ENCODE measurements around the gene TMEM115.

TMEM115 gene

GRCh38 chr3:50358911-50359759 lies at the start of gene TMEM115:
Gene TMEM115, minus strand, starts transcription at chr3:50359521. Its CDS starts 458 bp downstream, at chr3:50359063.
- DNase-seq (ENCODE audit: low read depth, low spot score): peak; percentile 96

GRCh38 chr3:50408443-50408944 lies 49.2 kb upstream of the TMEM115 start:
- no peak for DNase-seq (ENCODE audit: low read depth, low spot score)

GRCh38 chr3:50406487-50406886 lies 47.2 kb upstream of the TMEM115 start:
- DNase-seq (ENCODE audit: low read depth, low spot score): no peak

GRCh38 chr3:50405249-50405648 lies 45.9 kb upstream of the TMEM115 start:
- no peak for DNase-seq (ENCODE audit: low read depth, low spot score)

GRCh38 chr3:50401978-50402595 lies 42.8 kb upstream of the TMEM115 start:
- no peak for DNase-seq (ENCODE audit: low read depth, low spot score)

- DNase-seq (ENCODE audit: low read depth, low spot score): no peak
Measured at GRCh38 chr3:50396502-50396901, 37.2 kb upstream of the TMEM115 start.

GRCh38 chr3:50395070-50395860 lies 35.9 kb upstream of the TMEM115 start:
- no peak for DNase-seq (ENCODE audit: low read depth, low spot score)

- DNase-seq (ENCODE audit: low read depth, low spot score): no peak
Measured at GRCh38 chr3:50393061-50393460, 33.7 kb upstream of the TMEM115 start.

GRCh38 chr3:50392101-50392715 lies 32.9 kb upstream of the TMEM115 start:
- no peak for DNase-seq (ENCODE audit: low read depth, low spot score)

- no peak for DNase-seq (ENCODE audit: low read depth, low spot score)
Measured at GRCh38 chr3:50390508-50391224, 31.3 kb upstream of the TMEM115 start.

- DNase-seq (ENCODE audit: low read depth, low spot score): no peak
Measured at GRCh38 chr3:50389414-50389767, 30.1 kb upstream of the TMEM115 start.

GRCh38 chr3:50388720-50389413 lies 29.5 kb upstream of the TMEM115 start:
- DNase-seq (ENCODE audit: low read depth, low spot score): no peak

GRCh38 chr3:50388016-50388719 lies 28.8 kb upstream of the TMEM115 start:
- DNase-seq (ENCODE audit: low read depth, low spot score): no peak

- no peak for DNase-seq (ENCODE audit: low read depth, low spot score)
Measured at GRCh38 chr3:50385754-50386153, 26.4 kb upstream of the TMEM115 start.

- DNase-seq (ENCODE audit: low read depth, low spot score): no peak
Measured at GRCh38 chr3:50383750-50384149, 24.4 kb upstream of the TMEM115 start.

- DNase-seq (ENCODE audit: low read depth, low spot score): no peak
Measured at GRCh38 chr3:50382722-50383121, 23.4 kb upstream of the TMEM115 start.

- no peak for DNase-seq (ENCODE audit: low read depth, low spot score)
Measured at GRCh38 chr3:50381383-50381782, 22.1 kb upstream of the TMEM115 start.

GRCh38 chr3:50380405-50381085 lies 21.2 kb upstream of the TMEM115 start:
- no peak for DNase-seq (ENCODE audit: low read depth, low spot score)

- no peak for DNase-seq (ENCODE audit: low read depth, low spot score)
Measured at GRCh38 chr3:50378757-50379156, 19.4 kb upstream of the TMEM115 start.

All from activated CD4-positive, CD25-positive, alpha-beta regulatory T cell treated with anti-CD3 and anti-CD28 coated beads, Interleukin-2, amount 50 U/mL, for 16 hours (primary cell).